ENCODE measurements around the gene PARD3. TPM values are rescaled to one million over a fixed set of nuclear protein-coding genes. Genes with fewer than 3 reads are reported as not detected.

Gene PARD3
- total RNA-seq, 2 donors from 2014 or later: 41.7 to 48.8 TPM

DNA sequence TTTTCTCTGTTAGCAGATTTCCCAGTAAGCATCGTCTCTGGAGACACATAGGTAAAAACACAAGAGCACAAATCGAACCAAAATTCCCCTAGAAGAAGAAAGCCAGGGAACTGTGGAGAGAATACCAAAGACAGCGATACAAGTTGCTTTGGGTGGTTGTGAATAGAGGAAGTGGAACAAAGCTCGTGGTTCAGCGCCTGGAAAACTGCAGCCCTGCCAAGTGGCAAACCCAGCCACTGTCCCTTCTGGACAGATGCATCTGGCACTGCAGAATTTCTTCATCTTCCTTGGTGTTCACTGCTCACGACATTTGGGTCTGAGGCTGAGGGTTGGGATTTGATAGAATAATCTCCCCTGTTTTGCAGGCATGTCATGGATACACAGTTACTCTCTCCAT is 733.8 kb downstream of the PARD3 start:
- no peak overlapping the region for H3K27ac ChIP-seq
- H3K4me3 ChIP-seq: no peak overlapping the region
- no peaks in the 10 kb centered on the region for H3K9me3 ChIP-seq
- TF ChIP-seq CTCF (IDR thresholded peaks at IDR 0.05): no peak
- H3K36me3 ChIP-seq: no peaks in the 10 kb centered on the region
- no peaks in the 10 kb centered on the region for H3K4me1 ChIP-seq
- DNase-seq: no peak
- no peaks in the 10 kb centered on the region for H3K27me3 ChIP-seq
- intact Hi-C loops (cut with DNase I): no loop called here
- H3K9ac ChIP-seq (ENCODE audit: low read depth in 2 of 2, low read length in 2 of 2): no peak overlapping the region

- no peak for DNase-seq
- Histone ChIP-seq H3K9ac (ENCODE audit: low read depth in 2 of 2, low read length in 2 of 2) (no peak overlapping the region), H3K4me1 (no peaks in the 10 kb centered on the region), H3K27ac (peak overlapping the region; percentile 7), H3K36me3 (no peaks in the 10 kb centered on the region), H3K4me3 (no peak overlapping the region), H3K9me3 (no peaks in the 10 kb centered on the region), H3K27me3 (no peaks in the 10 kb centered on the region)
- no peak for TF ChIP-seq CTCF (IDR thresholded peaks at IDR 0.05)
- intact Hi-C loops (cut with DNase I): no loop called here
Observed at GRCh38 chr10:34080485-34081346, 734.4 kb downstream of the PARD3 start.

DNA sequence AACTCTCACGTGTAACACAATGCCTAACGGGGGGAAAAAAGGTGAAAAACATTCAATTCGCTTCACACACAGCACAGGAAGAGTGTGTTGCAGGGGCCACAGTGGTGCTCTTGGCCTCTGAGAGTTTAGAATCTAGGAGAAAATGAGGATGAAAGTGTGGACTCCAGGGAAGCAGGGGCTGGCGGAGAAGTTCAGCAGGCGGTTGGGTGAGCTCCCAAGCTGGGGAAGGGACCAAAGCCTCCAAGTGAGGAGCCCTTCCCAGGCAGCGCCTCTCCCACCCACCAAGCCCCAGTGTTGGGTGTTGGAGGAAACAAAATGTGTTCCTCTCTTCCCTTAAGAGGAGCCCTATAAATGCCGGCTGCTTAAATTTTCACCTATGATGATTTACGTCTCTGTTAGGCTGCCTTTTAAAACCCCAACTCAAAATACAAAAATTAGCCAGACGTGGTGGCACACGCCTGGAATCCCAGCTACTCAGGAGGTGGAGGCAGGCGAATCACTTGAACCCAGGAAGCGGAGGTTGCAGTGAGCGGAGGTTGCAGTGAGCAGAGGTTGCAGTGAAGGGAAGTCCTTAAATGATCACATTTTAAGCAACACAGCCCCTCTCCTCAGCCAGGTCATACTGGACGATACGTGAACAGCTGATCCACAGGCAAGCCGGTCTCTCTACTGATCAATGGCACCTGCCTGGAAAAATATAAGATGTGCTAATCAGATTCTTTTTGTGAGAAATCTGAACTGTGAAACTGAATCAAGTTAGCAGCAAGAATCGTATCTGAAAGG is 735.2 kb downstream of the PARD3 start:
- H3K4me3 ChIP-seq: no peak overlapping the region
- no peak for TF ChIP-seq CTCF (IDR thresholded peaks at IDR 0.05)
- no peaks in the 10 kb centered on the region for H3K9me3 ChIP-seq
- H3K27ac ChIP-seq: no peak overlapping the region
- no peaks in the 10 kb centered on the region for H3K27me3 ChIP-seq
- H3K4me1 ChIP-seq: no peaks in the 10 kb centered on the region
- DNase-seq: no peak
- intact Hi-C loops (cut with DNase I): no loop called here
- no peaks in the 10 kb centered on the region for H3K36me3 ChIP-seq
- H3K9ac ChIP-seq (ENCODE audit: low read depth in 2 of 2, low read length in 2 of 2): no peak overlapping the region

GRCh38 chr10:34078745-34079470 is 736.2 kb downstream of the PARD3 start:
- Histone ChIP-seq H3K9me3 (no peaks in the 10 kb centered on the region), H3K4me3 (no peak overlapping the region), H3K27ac (no peak overlapping the region), H3K27me3 (no peaks in the 10 kb centered on the region), H3K9ac (ENCODE audit: low read depth in 2 of 2, low read length in 2 of 2) (no peak overlapping the region), H3K4me1 (no peaks in the 10 kb centered on the region), H3K36me3 (no peaks in the 10 kb centered on the region)
- no peak for DNase-seq
- intact Hi-C loops (cut with DNase I): no loop called here
- TF ChIP-seq CTCF (IDR thresholded peaks at IDR 0.05): no peak

GRCh38 chr10:34078017-34078744 is 736.9 kb downstream of the PARD3 start:
- no peak for TF ChIP-seq CTCF (IDR thresholded peaks at IDR 0.05)
- DNase-seq: no peak
- Histone ChIP-seq H3K9ac (ENCODE audit: low read depth in 2 of 2, low read length in 2 of 2) (no peak overlapping the region), H3K4me1 (no peaks in the 10 kb centered on the region), H3K36me3 (no peaks in the 10 kb centered on the region), H3K27ac (no peak overlapping the region), H3K27me3 (no peaks in the 10 kb centered on the region), H3K9me3 (no peaks in the 10 kb centered on the region), H3K4me3 (no peak overlapping the region)
- intact Hi-C loops (cut with DNase I): no loop called here

All from colonic mucosa (tissue), 4 donors.